B cell (primary cell): ENCODE results near the gene PCBP3.

ENCODE experiments used
- CTCF ChIP-seq: fragments of 200-600 bp; IDR thresholded peaks from one replicate; pipeline ENCODE4 v1.8.0; 2022; ENCODE audit warnings: antibody characterized with exemption, mild to moderate bottlenecking
- EZH2 ChIP-seq: IDR thresholded peaks from 2 replicates; pipeline ENCODE4 v1.6.1; 2012; ENCODE audit warnings: borderline replicate concordance, low read depth, mild to moderate bottlenecking, moderate library complexity, low read length; ENCODE audit not compliant: insufficient read depth, poor library complexity, severe bottlenecking

- TF ChIP-seq CTCF (no peak), EZH2 (no peak)
These were observed 113.1 kb downstream of the PCBP3 start for GRCh38 chr21:45756669-45757068.
